SK-N-SH (cell line): ENCODE results near the gene KIAA2012. TPM values are rescaled to one million over a fixed set of nuclear protein-coding genes. Genes with fewer than 3 reads are reported as not detected.

Experiments used
- CTCF ChIA-PET: fragments of 300-600, 350-600 bp; formaldehyde crosslinking; extraction: SDS; loops from one replicate; lab custom pipeline; 2021; lab: Yijun Ruan, JAX
- POLR2A ChIA-PET: fragments of 350-600 bp; sonication (Branson Sonifier 250); formaldehyde crosslinking; extraction: SDS; loops from one replicate; lab custom pipeline; 2020; ENCODE audit warnings: antibody characterized with exemption, inconsistent platforms; lab: Yijun Ruan, JAX
- DNase-seq: peaks from one replicate; pipeline ENCODE4 v3.0.0; 2012
- H2AFZ ChIP-seq: fragments of 200-600 bp; sonication (generic); 2 replicates; pipeline ENCODE4 v1.8.1; 2016; ENCODE audit warnings: antibody characterized with exemption, mild to moderate bottlenecking, low read depth
- H3F3A ChIP-seq: fragments of 200-600 bp; sonication (generic); replicated peaks from 2 replicates; pipeline ENCODE3; 2016; ENCODE audit warnings: antibody characterized with exemption, mild to moderate bottlenecking; ENCODE audit not compliant: insufficient read depth
- H3K27ac ChIP-seq, 2 experiments: fragments of 200-500 bp in 1 of 2; fragments of 200-600 bp in 1 of 2; sonication (Bioruptor generic) in 1 of 2; sonication (generic), shearing (Covaris generic) in 1 of 2; 2 replicates each; pipeline versions ENCODE4 v1.5.1 to v1.6.1; 2014 to 2016; ENCODE audit warnings: low read depth in 2 of 2, inconsistent platforms in 1 of 2, low read length in 1 of 2, mild to moderate bottlenecking in 1 of 2, mixed read lengths in 1 of 2
- H3K27me3 ChIP-seq: fragments of 200-600 bp; sonication (generic), shearing (Covaris generic); 2 replicates; pipeline ENCODE4 v1.6.1; 2016; ENCODE audit warnings: mixed run types; ENCODE audit not compliant: insufficient read depth
- H3K36me3 ChIP-seq, 2 experiments: fragments of 200-500 bp in 1 of 2; fragments of 200-600 bp in 1 of 2; sonication (Bioruptor generic) in 1 of 2; sonication (generic) in 1 of 2; replicated peaks in 1 of 2; 2 replicates each; pipeline versions ENCODE3 to v1.5.1; 2014 to 2016; ENCODE audit warnings: low read length in 1 of 2, mild to moderate bottlenecking in 1 of 2; ENCODE audit not compliant: insufficient read depth in 2 of 2, control insufficient read depth in 1 of 2
- H3K4me1 ChIP-seq, 2 experiments: fragments of 200-500 bp in 1 of 2; fragments of 200-600 bp in 1 of 2; sonication (Bioruptor generic) in 1 of 2; sonication (generic), shearing (Covaris generic) in 1 of 2; 2 replicates each; pipeline versions ENCODE4 v1.5.1 to v1.6.1; 2014 to 2016; ENCODE audit warnings: low read depth in 1 of 2, low read length in 1 of 2, mixed run types in 1 of 2; ENCODE audit not compliant: insufficient read depth in 2 of 2, control insufficient read depth in 1 of 2
- H3K4me2 ChIP-seq: fragments of 200-600 bp; sonication (generic), shearing (Covaris generic); 2 replicates; pipeline ENCODE4 v1.6.1; 2017; ENCODE audit warnings: mixed run types
- H3K4me3 ChIP-seq, 2 experiments: fragments of 200-500 bp in 1 of 2; fragments of 200-600 bp in 1 of 2; sonication (Bioruptor generic) in 1 of 2; sonication (generic), shearing (Covaris generic) in 1 of 2; 2 replicates each; pipeline versions ENCODE4 v1.5.1 to v1.8.1; 2014 to 2016; ENCODE audit warnings: low read depth in 2 of 2, inconsistent platforms in 1 of 2, low read length in 1 of 2, mild to moderate bottlenecking in 1 of 2, mixed read lengths in 1 of 2, moderate library complexity in 1 of 2
- H3K79me2 ChIP-seq: fragments of 200-600 bp; sonication (generic); 2 replicates; pipeline ENCODE4 v1.8.1; 2017; ENCODE audit warnings: mild to moderate bottlenecking; ENCODE audit not compliant: insufficient read depth
- H3K9ac ChIP-seq: fragments of 200-600 bp; sonication (generic); 2 replicates; pipeline ENCODE4 v1.6.1; 2017; ENCODE audit warnings: mixed run types
- H3K9me2 ChIP-seq: fragments of 200-600 bp; sonication (generic); 2 replicates; pipeline ENCODE4 v1.6.1; 2017; ENCODE audit warnings: mixed run types
- H3K9me3 ChIP-seq: fragments of 200-600 bp; sonication (generic); 2 replicates; pipeline ENCODE4 v1.6.1; 2017; ENCODE audit warnings: mixed run types, mild to moderate bottlenecking, moderate library complexity
- H4K20me1 ChIP-seq: fragments of 200-600 bp; sonication (generic); 2 replicates; pipeline ENCODE4 v1.6.1; 2017; ENCODE audit warnings: mild to moderate bottlenecking, mixed run types; ENCODE audit not compliant: insufficient read depth
- ELF1 ChIP-seq: IDR thresholded peaks from 2 replicates; pipeline ENCODE4 v1.4.0; 2012
- FOSL2 ChIP-seq: IDR thresholded peaks from 2 replicates; pipeline ENCODE4 v1.4.0; 2012; ENCODE audit warnings: low read depth, mild to moderate bottlenecking, moderate library complexity, borderline replicate concordance
- FOXJ3 ChIP-seq: sonication (generic); formaldehyde crosslinking; IDR thresholded peaks from 2 replicates; pipeline ENCODE4 v1.5.1; 2020; ENCODE audit warnings: mild to moderate bottlenecking, missing genetic modification reagents
- FOXM1 ChIP-seq: IDR thresholded peaks from 2 replicates; pipeline ENCODE4 v1.4.0; 2012; ENCODE audit warnings: low read depth, mild to moderate bottlenecking
- GABPA ChIP-seq: IDR thresholded peaks from 2 replicates; pipeline ENCODE4 v1.4.0; 2012; ENCODE audit warnings: low read depth, mild to moderate bottlenecking
- GATA2 ChIP-seq: sonication (generic); formaldehyde crosslinking; IDR thresholded peaks from 2 replicates; pipeline ENCODE4 v1.5.0; 2020; ENCODE audit warnings: mild to moderate bottlenecking, missing genetic modification reagents
- JUND ChIP-seq: IDR thresholded peaks from 2 replicates; pipeline ENCODE4 v1.4.0; 2012
- MEF2A ChIP-seq: IDR thresholded peaks from 2 replicates; pipeline ENCODE4 v1.4.0; 2012; ENCODE audit warnings: low read depth, borderline replicate concordance
- RAD21 ChIP-seq: IDR thresholded peaks from 2 replicates; pipeline ENCODE4 v1.6.1; 2012; ENCODE audit warnings: mild to moderate bottlenecking, low read length
- RCOR1 ChIP-seq: fragments of 150-350 bp; IDR thresholded peaks from 2 replicates; pipeline ENCODE4 v1.6.1; 2017; ENCODE audit warnings: antibody characterized with exemption, low read length
- RFX5 ChIP-seq: IDR thresholded peaks from 2 replicates; pipeline ENCODE4 v1.6.1; 2012; ENCODE audit warnings: mild to moderate bottlenecking, improper control_type of control experiment, low read length
- RXRA ChIP-seq: IDR thresholded peaks from 2 replicates; pipeline ENCODE4 v1.4.0; 2012; ENCODE audit warnings: low read depth, mild to moderate bottlenecking, borderline replicate concordance
- SIN3A ChIP-seq: IDR thresholded peaks from 2 replicates; pipeline ENCODE4 v1.6.1; 2012; ENCODE audit warnings: low read depth, mild to moderate bottlenecking, low read length, moderate library complexity, borderline replicate concordance
- TCF12 ChIP-seq: IDR thresholded peaks from 2 replicates; pipeline ENCODE4 v1.4.0; 2012
- TEAD4 ChIP-seq: IDR thresholded peaks from 2 replicates; pipeline ENCODE4 v1.4.0; 2012; ENCODE audit warnings: mild to moderate bottlenecking, borderline replicate concordance; ENCODE audit not compliant: insufficient read depth
- USF1 ChIP-seq: IDR thresholded peaks from 2 replicates; pipeline ENCODE4 v1.4.0; 2012; ENCODE audit warnings: low read depth, borderline replicate concordance
- USF2 ChIP-seq: fragments of 150-350 bp; IDR thresholded peaks from 2 replicates; pipeline ENCODE4 v1.6.1; 2017; ENCODE audit warnings: antibody characterized with exemption, low read length, low read depth, borderline replicate concordance
- YY1 ChIP-seq: IDR thresholded peaks from 2 replicates; pipeline ENCODE4 v1.4.0; 2012; ENCODE audit warnings: low read depth, mild to moderate bottlenecking
- WGBS: methylation state at CpG from one replicate; pipeline ENCODE4 v1.1.6; 2017; ENCODE audit warnings: low lambda C conversion rate; 5-methylcytosine and 5-hydroxymethylcytosine counted together
- polyA plus RNA-seq, 3 experiments: library from polyadenylated mRNA; depleted of rRNA; stranded (reverse); fragments of >200 nt; gene quantifications; 2 replicates each; pipeline ENCODE4 v1.2.3, GENCODE V29; 2012
- TF ChIP-seq, protein P1 (sequence below): IDR thresholded peaks from 2 replicates; pipeline ENCODE4 v1.6.1; 2012; ENCODE audit warnings: mild to moderate bottlenecking, low read depth, low read length, moderate library complexity
- TF ChIP-seq, protein P2 (sequence below): IDR thresholded peaks from 2 replicates; pipeline ENCODE4 v1.4.0; 2012; ENCODE audit warnings: low read depth, borderline replicate concordance

KIAA2012 gene
- polyA plus RNA-seq, 1 of the 3 experiments (the other 2 are of a cell fraction), result 0.07 TPM

DNA sequence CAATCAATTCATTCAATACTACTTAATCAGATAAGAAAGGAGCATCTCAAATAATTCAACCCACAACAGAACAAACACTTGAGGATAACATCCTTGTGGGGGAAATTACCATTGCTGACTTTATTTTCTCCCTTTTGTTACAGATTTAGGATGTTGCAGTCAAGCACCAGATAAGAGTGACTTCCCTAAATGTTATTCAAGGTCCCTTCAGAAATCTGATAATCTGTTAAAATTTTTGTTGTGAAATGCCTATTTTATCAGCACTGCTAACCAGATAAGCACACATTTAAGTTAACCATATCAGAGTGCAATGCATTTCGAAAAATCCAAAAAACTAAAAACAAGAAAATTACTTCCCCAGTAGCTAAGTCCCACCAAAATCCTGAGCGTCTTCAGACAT is 131.8 kb downstream of the KIAA2012 start:
- ChIA-PET CTCF (no interaction called here), POLR2A (no interaction called here)
- H3K9me2 ChIP-seq, result no peaks in the 10 kb centered on the region
- TF ChIP-seq GABPA (no peak), FOXJ3 (CRISPR knock-in tag) (no peak), TCF12 (no peak), MEF2A (no peak), RFX5 (no peak), USF1 (no peak), RXRA (no peak), ELF1 (no peak), JUND (no peak), SIN3A (no peak), USF2 (no peak), GATA2 (no peak), FOXM1 (no peak), YY1 (no peak), RCOR1 (no peak), TEAD4 (no peak), FOSL2 (no peak), RAD21 (no peak)
- TF ChIP-seq, protein P1, sequence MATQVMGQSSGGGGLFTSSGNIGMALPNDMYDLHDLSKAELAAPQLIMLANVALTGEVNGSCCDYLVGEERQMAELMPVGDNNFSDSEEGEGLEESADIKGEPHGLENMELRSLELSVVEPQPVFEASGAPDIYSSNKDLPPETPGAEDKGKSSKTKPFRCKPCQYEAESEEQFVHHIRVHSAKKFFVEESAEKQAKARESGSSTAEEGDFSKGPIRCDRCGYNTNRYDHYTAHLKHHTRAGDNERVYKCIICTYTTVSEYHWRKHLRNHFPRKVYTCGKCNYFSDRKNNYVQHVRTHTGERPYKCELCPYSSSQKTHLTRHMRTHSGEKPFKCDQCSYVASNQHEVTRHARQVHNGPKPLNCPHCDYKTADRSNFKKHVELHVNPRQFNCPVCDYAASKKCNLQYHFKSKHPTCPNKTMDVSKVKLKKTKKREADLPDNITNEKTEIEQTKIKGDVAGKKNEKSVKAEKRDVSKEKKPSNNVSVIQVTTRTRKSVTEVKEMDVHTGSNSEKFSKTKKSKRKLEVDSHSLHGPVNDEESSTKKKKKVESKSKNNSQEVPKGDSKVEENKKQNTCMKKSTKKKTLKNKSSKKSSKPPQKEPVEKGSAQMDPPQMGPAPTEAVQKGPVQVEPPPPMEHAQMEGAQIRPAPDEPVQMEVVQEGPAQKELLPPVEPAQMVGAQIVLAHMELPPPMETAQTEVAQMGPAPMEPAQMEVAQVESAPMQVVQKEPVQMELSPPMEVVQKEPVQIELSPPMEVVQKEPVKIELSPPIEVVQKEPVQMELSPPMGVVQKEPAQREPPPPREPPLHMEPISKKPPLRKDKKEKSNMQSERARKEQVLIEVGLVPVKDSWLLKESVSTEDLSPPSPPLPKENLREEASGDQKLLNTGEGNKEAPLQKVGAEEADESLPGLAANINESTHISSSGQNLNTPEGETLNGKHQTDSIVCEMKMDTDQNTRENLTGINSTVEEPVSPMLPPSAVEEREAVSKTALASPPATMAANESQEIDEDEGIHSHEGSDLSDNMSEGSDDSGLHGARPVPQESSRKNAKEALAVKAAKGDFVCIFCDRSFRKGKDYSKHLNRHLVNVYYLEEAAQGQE, result no peak
- TF ChIP-seq, protein P2, sequence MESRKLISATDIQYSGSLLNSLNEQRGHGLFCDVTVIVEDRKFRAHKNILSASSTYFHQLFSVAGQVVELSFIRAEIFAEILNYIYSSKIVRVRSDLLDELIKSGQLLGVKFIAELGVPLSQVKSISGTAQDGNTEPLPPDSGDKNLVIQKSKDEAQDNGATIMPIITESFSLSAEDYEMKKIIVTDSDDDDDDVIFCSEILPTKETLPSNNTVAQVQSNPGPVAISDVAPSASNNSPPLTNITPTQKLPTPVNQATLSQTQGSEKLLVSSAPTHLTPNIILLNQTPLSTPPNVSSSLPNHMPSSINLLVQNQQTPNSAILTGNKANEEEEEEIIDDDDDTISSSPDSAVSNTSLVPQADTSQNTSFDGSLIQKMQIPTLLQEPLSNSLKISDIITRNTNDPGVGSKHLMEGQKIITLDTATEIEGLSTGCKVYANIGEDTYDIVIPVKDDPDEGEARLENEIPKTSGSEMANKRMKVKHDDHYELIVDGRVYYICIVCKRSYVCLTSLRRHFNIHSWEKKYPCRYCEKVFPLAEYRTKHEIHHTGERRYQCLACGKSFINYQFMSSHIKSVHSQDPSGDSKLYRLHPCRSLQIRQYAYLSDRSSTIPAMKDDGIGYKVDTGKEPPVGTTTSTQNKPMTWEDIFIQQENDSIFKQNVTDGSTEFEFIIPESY, result no peak
- H3K27me3 ChIP-seq, result no peaks in the 10 kb centered on the region
- H3K4me2 ChIP-seq, result no peak overlapping the region
- peaks cover 10% of the 10 kb centered on the region; the same call in 1 of the 2 replicates for H3K79me2 ChIP-seq
- no peak for DNase-seq
- no peaks in the 10 kb centered on the region for H4K20me1 ChIP-seq
- WGBS, result 94% methylated on average over 2 of the region's 2 CpGs
- H3K27ac ChIP-seq, result no peak overlapping the region
- H3K4me3 ChIP-seq, result no peak overlapping the region
- H3K9ac ChIP-seq, result no peak overlapping the region
- H3K4me1 ChIP-seq, result no peaks in the 10 kb centered on the region
- peaks cover 4% of the 10 kb centered on the region for H3F3A ChIP-seq
- H3K9me3 ChIP-seq, result no peaks in the 10 kb centered on the region
- H2AFZ ChIP-seq, result no peak overlapping the region
- H3K36me3 ChIP-seq, result peaks cover 22 to 41% of the 10 kb centered on the region in 2 experiments
